Measurements from ENCODE around the gene RNF113A.
"Not testable (repeated sequence)": the region's sequence is repeated elsewhere in the genome, so short reads cannot be mapped to it uniquely, and the experiment has no call there.

RNF113A gene

DNA sequence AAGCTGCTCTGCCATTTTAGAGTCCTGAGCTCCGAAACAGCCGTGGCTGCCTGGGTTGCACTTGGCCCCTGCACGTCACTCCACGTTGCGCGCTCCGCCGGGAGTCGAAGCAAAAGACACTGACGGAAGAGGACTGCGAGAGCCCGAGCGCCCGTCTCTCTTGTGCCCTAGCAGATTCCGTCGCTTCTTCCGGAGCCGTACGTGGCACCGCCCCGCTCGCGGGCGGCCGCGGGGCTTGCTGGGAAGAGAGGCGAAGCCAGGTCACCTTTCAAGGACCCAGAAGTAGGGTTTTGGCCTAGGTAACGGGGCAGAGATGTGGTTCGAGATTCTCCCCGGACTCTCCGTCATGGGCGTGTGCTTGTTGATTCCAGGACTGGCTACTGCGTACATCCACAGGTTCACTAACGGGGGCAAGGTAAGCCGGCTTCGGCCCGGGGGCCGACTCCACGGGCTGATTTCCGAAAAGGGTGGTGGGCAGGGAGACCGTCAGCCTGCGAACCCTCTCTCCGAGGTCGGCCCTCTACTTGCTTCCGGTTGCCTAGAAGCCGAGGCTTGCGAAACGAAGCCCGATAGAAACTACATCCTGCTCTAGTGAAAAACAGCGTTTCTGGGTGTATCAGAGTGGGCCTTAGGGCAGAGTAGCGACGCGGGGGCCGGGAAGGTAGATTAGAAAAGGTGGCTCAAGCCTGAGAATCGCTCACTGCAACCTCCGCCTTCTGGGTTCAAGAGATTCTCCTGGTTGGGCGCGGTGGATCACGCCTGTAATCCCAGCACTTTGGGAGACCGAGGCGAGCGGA, at the start of gene RNF113A, which contains the start of gene NDUFA1:
RNF113A (minus strand) TSS at position 135 of the 797 bp plus-strand sequence; CDS start at position 15, 120 bp downstream.
NDUFA1 (plus strand) TSS at position 234 of the 797 bp plus-strand sequence; CDS start at position 314, 80 bp downstream.
- peak; percentile 88 for DNase-seq

DNA sequence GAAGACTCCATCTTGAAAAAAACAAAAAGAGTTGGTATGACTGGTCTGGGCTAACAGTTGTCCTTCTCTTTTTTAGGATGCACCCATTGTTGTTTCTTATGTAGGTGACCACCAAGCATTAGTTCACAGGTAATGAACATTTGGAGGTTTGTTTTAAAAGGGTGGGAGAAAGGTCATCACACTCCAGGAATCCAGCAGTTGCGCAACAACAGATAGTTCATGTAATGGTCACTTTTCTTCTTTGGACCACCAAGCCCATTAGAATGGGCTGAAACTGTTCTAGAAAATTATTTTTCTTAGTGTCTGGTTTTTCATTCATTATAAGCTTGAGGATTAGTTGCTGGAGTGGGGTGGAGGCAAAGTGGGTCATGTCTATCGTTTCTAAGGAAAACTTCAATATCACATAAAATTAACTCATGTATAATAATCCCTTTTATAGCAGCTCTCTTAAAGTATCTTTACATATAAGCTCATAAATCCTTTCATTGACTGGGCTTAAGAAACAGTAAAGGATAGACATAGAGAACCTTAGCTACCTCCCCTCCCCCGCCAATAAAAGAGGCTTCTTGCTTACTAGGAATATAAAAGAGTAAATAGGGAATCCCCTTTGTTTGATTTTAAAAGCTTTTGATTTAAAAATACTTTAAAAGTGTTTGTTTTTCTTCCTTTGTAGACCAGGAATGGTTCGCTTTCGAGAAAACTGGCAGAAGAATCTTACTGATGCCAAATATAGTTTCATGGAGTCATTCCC, 48.5 kb upstream of the RNF113A start:
- DNase-seq, result no peak

DNA sequence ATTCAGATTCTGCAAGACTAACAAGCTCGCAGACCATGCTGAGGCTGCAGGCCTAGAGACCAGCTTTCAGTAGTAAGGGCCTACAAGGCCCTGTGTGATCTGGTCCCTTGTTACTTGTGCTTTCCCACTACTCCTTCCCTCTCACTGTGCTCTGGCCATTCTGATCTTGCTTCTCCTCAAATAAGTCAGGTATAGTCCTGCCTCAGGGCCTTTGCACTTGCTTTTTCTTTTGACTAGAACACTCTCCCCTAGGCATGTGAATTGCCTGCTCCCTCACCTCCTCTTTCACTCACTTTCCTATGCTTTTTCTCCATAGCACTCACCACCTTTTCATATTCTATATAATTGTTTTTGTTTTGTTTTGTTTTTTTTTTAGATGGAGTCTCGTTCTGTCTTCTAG, 46.3 kb upstream of the RNF113A start:
- DNase-seq, result no peak

- DNase-seq, result no peak
Observed at GRCh38 chrX:119916310-119916709, 44.8 kb upstream of the RNF113A start.

- DNase-seq, result no peak
Observed at GRCh38 chrX:119900976-119901375, 29.4 kb upstream of the RNF113A start.

GRCh38 chrX:119899125-119899524, 27.6 kb upstream of the RNF113A start:
- peak; percentile 16 for DNase-seq

GRCh38 chrX:119895843-119896326, 24.4 kb upstream of the RNF113A start, which contains the start of gene AKAP14:
Gene AKAP14, plus strand, starts transcription at chrX:119895893. Its CDS starts 7,331 bp downstream, at chrX:119903224.
- DNase-seq, result no peak

- DNase-seq, result not testable (repeated sequence)
Observed at GRCh38 chrX:119891961-119892692, 20.6 kb upstream of the RNF113A start.

GRCh38 chrX:119890626-119891025, 19.1 kb upstream of the RNF113A start:
- DNase-seq, result not testable (repeated sequence)

GRCh38 chrX:119887721-119888425, 16.3 kb upstream of the RNF113A start:
- DNase-seq, result peak; percentile 56

GRCh38 chrX:119885554-119886428, 14.3 kb upstream of the RNF113A start:
- peak; percentile 4 for DNase-seq

DNA sequence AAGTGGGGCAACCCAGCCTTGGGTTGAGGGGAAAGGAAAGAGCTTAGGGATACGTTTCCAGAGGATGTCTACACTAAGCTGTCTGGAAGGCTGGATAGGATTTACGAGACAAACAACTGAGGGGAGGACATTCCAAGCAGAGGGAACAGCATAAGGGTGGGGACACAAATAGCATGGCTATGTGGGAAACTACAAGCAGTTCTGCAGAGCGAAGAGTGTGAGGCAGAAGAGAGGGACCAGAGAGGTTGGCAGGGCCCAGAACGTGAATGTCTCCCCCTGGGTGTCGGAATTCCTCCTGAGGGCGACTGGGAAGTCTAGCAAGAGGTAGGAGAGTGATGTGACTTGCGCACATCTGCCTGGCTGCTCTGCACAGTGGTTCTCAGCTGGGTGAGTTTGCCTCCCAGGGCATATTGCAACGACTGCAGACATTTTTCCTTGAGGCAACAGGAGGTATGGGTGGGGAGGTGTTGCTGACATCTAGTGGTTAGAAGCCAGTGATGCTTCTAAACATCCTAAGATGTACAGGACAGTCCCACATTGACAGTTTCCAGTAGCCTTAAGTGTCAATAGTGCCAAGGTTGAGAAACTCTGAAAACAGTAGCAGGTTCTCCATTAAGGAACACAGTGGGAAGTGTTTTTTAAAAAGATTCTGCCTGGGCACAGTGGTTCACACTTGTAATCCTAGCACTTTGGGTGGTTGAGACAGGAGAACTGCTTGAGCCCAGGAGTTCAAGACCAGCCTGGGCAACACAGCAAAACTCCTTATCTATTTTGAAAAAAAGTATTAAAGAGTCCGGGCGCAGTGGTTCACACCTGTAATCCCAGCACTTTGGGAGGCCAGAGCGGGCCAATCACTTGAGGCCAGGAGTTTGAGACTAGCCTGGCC, 9.3 kb upstream of the RNF113A start:
- peak; percentile 16 for DNase-seq

DNA sequence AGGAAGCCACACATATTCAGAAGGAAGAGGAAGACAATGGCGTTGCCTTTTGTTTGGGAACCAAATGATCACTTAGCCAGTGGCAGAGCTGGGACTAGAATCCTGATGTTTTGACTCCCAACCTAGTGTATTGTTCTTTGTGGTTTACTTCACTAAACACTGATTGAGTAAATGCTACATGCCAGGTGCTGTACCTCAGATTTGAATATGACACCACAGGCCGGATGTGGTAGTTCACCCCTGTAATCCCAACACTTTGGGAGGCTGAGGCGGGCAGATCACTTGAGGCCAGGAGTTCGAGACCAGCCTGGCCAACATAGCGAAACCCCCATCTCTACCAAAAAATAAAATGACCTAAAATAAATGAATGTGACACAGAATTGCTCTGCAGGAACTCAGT, 8.5 kb upstream of the RNF113A start:
- DNase-seq, result no peak

DNA sequence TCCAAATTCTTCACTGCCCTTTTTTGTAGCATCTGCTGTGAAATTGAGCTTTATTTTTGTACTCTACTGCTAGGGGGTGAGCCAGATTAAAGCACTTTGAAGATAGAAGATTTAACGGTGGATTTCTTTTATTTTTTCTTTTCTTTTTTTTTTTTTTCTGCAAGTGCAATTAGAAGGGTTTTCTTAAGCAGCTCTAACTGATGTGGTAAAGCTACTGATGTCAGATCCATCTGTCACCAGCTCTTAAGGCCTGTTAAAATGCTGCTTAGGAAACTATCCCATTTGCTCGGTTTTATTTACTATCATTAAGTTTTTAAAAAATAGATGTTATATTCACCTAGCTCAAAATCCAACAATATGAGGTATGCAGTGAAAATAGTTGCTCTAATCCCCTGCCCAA, 7.2 kb upstream of the RNF113A start:
- no peak for DNase-seq

DNA sequence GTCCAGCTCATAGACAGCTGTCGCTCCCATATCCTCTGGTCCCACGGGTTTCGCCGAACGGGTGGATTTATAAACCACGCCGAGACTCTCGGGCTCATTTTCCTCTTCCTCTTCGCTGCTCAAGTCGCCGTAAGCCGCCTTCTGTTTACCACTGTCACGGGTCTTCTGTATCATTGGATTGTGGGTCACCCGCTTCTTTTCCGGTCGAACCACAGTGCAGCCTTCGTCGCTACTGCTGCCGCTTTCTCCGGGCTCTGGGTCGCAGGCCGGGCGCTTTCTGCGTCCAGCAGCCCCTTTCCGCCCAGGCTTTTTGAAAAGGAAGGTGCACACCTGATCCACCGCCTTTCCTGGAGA, 311 bp downstream of the RNF113A start:
- peak; percentile 32 for DNase-seq

DNA sequence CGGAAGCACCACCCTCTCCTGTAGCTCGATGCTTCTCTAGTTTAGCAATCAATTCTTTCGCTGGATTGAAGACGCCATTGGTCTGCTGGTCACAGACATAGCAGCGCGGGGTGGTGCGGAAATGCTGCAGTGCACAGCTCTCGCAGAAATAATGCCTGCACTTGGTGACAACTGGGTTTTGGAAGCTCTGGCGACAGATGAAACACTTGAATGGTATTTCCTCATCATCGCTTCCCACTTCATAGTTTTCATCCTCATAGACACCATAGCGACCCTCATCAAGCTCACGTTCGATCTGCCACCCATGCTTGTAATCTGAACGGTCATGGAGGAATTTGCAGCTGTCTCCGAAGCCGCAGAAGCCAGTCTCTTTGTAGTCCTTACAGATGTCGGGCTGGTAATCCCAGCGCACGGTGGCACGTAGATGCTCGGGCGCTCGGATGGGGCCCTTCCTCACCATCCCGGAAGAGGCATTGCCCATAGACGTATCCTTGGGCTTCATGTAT, 854 bp downstream of the RNF113A start:
- DNase-seq, result peak; percentile 4

- no peak for DNase-seq
Observed at GRCh38 chrX:119853444-119853843, 18.1 kb downstream of the RNF113A start.

DNA sequence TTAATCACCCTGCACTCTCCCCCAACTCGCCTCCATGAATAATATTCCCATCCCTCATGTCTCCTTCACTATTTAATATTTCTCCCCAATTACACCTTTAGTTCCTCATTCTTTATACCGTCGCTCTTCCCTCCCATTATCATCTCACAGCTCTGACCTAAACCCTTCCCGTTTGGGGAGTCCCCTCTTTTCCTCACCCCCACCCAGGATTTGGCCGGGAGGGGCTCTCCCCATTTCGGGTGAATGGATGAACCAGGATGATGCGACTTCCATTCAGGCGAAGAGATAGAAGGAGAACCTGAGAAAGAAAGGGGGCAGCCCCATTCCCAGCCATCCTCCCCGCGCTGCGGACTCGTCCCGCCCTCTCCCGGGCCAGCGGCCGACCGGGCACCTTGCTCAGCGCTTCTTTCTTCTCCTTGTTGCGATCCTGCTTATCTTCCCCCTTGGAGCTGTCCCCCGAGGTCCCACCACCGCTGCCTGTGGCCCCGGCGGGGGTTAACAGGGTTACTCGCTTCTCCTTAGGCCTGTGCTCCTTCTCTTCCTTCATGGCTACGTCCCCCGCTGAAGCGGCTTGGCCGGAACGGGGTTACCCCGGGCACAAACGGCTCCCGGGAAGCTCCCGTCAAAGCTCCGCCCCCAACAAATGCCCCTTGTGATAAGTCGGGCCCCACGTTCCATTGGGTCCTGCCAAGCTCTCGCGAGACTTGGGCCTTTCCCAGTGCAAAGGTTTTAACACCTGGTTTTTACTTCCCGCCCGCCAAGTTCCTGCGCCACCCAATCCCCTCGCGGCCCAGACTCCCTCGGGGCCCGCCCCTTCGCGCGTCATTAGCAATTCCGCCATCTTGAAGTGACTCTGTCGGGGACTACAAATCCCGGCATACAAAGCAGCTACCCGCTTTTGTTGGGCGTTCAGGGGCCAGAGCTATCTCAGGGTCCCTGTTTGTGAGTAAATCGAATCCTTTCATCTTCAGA, 18.9 kb downstream of the RNF113A start, which contains the start of gene UPF3B:
UPF3B (minus strand) TSS at position 582 of the 972 bp plus-strand sequence; CDS start at position 547, 35 bp downstream.
- DNase-seq, result peak; percentile 97

GRCh38 chrX:119833905-119834304, 37.6 kb downstream of the RNF113A start:
- DNase-seq, result no peak
